ENCODE data around the gene GRAMD4.

Gene GRAMD4

GRCh38 chr22:46688949-46689348 is 68.8 kb downstream of the GRAMD4 start:
- DNase-seq (ENCODE audit: low read depth in 2 of 2) = no peak

GRCh38 chr22:46690146-46690545 is 70.0 kb downstream of the GRAMD4 start:
- no peak for DNase-seq (ENCODE audit: low read depth in 2 of 2)

GRCh38 chr22:46691571-46691970 is 71.4 kb downstream of the GRAMD4 start:
- DNase-seq (ENCODE audit: low read depth in 2 of 2) = no peak

- DNase-seq (ENCODE audit: low read depth in 2 of 2) = no peak
These were observed 73.6 kb downstream of the GRAMD4 start for GRCh38 chr22:46693634-46694415.

- DNase-seq (ENCODE audit: low read depth in 2 of 2) = no peak
These were observed 74.4 kb downstream of the GRAMD4 start for GRCh38 chr22:46694416-46695170.

- no peak for DNase-seq (ENCODE audit: low read depth in 2 of 2)
These were observed 75.4 kb downstream of the GRAMD4 start for GRCh38 chr22:46695346-46696228.

GRCh38 chr22:46696229-46696518 is 76.0 kb downstream of the GRAMD4 start:
- no peak for DNase-seq (ENCODE audit: low read depth in 2 of 2)

GRCh38 chr22:46696614-46697013 is 76.4 kb downstream of the GRAMD4 start:
- DNase-seq (ENCODE audit: low read depth in 2 of 2) = no peak

- no peak for DNase-seq (ENCODE audit: low read depth in 2 of 2)
These were observed 77.8 kb downstream of the GRAMD4 start for GRCh38 chr22:46697811-46698515.

- DNase-seq (ENCODE audit: low read depth in 2 of 2) = no peak
These were observed 78.9 kb downstream of the GRAMD4 start for GRCh38 chr22:46699091-46699490.

- no peak for DNase-seq (ENCODE audit: low read depth in 2 of 2)
These were observed 81.1 kb downstream of the GRAMD4 start for GRCh38 chr22:46701262-46701661.

- no peak for DNase-seq (ENCODE audit: low read depth in 2 of 2)
These were observed 83.2 kb downstream of the GRAMD4 start for GRCh38 chr22:46703171-46703995.

GRCh38 chr22:46703996-46704370 is 83.8 kb downstream of the GRAMD4 start:
- DNase-seq (ENCODE audit: low read depth in 2 of 2) = no peak

GRCh38 chr22:46706060-46706459 is 85.9 kb downstream of the GRAMD4 start:
- DNase-seq (ENCODE audit: low read depth in 2 of 2) = no peak

GRCh38 chr22:46707305-46707704 is 87.1 kb downstream of the GRAMD4 start:
- no peak for DNase-seq (ENCODE audit: low read depth in 2 of 2)

GRCh38 chr22:46707827-46708570 is 87.8 kb downstream of the GRAMD4 start:
- DNase-seq (ENCODE audit: low read depth in 2 of 2) = no peak

- DNase-seq (ENCODE audit: low read depth in 2 of 2) = no peak
These were observed 88.7 kb downstream of the GRAMD4 start for GRCh38 chr22:46708766-46709330.

- no peak for DNase-seq (ENCODE audit: low read depth in 2 of 2)
These were observed 90.6 kb downstream of the GRAMD4 start for GRCh38 chr22:46710806-46711205.

- no peak for DNase-seq (ENCODE audit: low read depth in 2 of 2)
These were observed 92.1 kb downstream of the GRAMD4 start for GRCh38 chr22:46712288-46712687.

GRCh38 chr22:46714550-46714949 is 94.4 kb downstream of the GRAMD4 start:
- no peak for DNase-seq (ENCODE audit: low read depth in 2 of 2)
